ENCODE data around the gene PLA2G6.

PLA2G6 gene

GRCh38 chr22:38213319-38213989 is 31.8 kb upstream of the PLA2G6 start:
- no peak for ATAC-seq

GRCh38 chr22:38212442-38212841 is 30.8 kb upstream of the PLA2G6 start:
- no peak for ATAC-seq

- no peak for ATAC-seq
These were observed 29.9 kb upstream of the PLA2G6 start for GRCh38 chr22:38211556-38211955.

- ATAC-seq, result no peak
These were observed 26.9 kb upstream of the PLA2G6 start for GRCh38 chr22:38208551-38208968.

GRCh38 chr22:38207898-38208432 is 26.3 kb upstream of the PLA2G6 start:
- no peak for ATAC-seq

GRCh38 chr22:38205261-38206128 is 23.9 kb upstream of the PLA2G6 start:
- ATAC-seq, result no peak

- no peak for ATAC-seq
These were observed 23.2 kb upstream of the PLA2G6 start for GRCh38 chr22:38204784-38205183.

GRCh38 chr22:38203855-38204514 is 22.4 kb upstream of the PLA2G6 start:
- ATAC-seq, result no peak

- peak in 1 of 2 donors; percentile 17 for ATAC-seq
These were observed 21.6 kb upstream of the PLA2G6 start for GRCh38 chr22:38203090-38203810.

- ATAC-seq, result peak; percentile 38 to 40
These were observed 20.9 kb upstream of the PLA2G6 start for GRCh38 chr22:38202437-38203089.

- peak; percentile 67 to 73 for ATAC-seq
These were observed 20.2 kb upstream of the PLA2G6 start, which contains the start of gene MAFF for GRCh38 chr22:38201711-38202436. MAFF (plus strand) TSS chr22:38201994; CDS start chr22:38213854, 11,860 bp downstream.

- ATAC-seq, result no peak
These were observed 19.7 kb upstream of the PLA2G6 start for GRCh38 chr22:38201371-38201710.

GRCh38 chr22:38199826-38200559 is 18.4 kb upstream of the PLA2G6 start:
- no peak for ATAC-seq

GRCh38 chr22:38196791-38197419 is 15.3 kb upstream of the PLA2G6 start:
- no peak for ATAC-seq

GRCh38 chr22:38193580-38193979 is 11.9 kb upstream of the PLA2G6 start:
- ATAC-seq, result no peak

GRCh38 chr22:38192475-38192863 is 10.8 kb upstream of the PLA2G6 start:
- ATAC-seq, result no peak

GRCh38 chr22:38191731-38192474 is 10.3 kb upstream of the PLA2G6 start:
- ATAC-seq, result no peak

- no peak for ATAC-seq
These were observed 9.4 kb upstream of the PLA2G6 start for GRCh38 chr22:38191055-38191454.

GRCh38 chr22:38190581-38190980 is 9.0 kb upstream of the PLA2G6 start:
- ATAC-seq, result no peak
